GM04504 (cell line): ENCODE results near the gene PDXK.

Experiments used
- DNase-seq: peaks from one replicate; pipeline ENCODE4 v3.0.0-alpha.2; 2012; ENCODE audit warnings: low read depth

The PDXK gene

GRCh38 chr21:43805275-43805800 lies 86.4 kb downstream of the PDXK start:
- no peak for DNase-seq

DNA sequence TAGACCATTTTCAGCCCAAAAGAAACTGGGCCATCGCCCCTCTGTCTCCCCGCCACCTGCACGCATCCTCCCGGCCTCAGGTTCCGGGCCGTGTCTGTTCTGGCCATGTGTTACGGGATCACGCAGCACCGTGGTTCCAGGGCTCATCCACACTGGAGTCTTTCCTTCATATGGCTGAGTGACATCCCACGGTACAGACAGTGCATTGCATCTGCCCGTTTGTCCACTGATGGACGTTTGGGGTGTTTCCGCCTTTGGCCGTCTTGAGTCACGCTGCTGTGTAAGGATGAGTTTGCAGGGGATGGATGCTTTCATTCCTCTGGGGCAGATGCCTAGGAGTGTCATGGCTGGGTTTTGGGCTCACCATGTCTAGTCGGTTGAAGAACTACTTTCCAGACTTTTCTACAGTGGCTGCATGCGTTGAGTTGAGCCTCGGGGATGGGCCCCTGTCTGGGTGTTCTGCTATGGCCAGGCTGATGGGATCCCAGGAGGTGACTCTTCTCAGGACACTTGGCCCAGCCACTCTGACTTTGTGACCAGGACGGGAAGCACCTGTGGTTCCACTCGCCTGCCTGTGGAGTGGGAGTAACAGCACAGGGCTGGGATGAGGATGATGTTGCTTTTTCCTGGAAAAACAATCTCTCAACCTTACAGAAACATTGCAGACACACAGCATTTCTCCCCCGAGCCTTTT lies 87.2 kb downstream of the PDXK start:
- no peak for DNase-seq

DNA sequence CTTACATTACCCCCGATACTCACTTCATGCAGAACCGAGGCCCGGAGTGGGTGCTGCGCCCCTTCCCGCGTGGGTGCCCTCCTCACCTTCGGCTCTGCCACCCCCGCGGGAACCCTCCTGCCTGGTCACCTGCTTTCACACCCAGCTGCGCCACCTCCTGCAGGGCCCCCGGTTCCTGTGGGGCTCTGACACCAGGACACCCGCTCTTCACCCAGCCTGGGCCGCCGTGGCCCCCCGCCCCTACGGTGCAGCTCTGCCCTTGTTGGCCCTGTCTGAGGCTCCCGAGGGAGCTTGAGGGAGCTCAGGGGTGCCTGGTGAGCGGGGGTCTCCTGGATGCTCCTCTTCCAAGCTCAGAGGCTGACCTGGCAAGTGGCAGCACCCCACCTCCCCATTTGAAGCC lies 89.4 kb downstream of the PDXK start:
- DNase-seq, result no peak

- no peak for DNase-seq
Observed at GRCh38 chr21:43808832-43809251, 89.9 kb downstream of the PDXK start.

- DNase-seq, result no peak
Observed at GRCh38 chr21:43809346-43809799, 90.4 kb downstream of the PDXK start.

- no peak for DNase-seq
Observed at GRCh38 chr21:43809853-43810504, 91.0 kb downstream of the PDXK start.

DNA sequence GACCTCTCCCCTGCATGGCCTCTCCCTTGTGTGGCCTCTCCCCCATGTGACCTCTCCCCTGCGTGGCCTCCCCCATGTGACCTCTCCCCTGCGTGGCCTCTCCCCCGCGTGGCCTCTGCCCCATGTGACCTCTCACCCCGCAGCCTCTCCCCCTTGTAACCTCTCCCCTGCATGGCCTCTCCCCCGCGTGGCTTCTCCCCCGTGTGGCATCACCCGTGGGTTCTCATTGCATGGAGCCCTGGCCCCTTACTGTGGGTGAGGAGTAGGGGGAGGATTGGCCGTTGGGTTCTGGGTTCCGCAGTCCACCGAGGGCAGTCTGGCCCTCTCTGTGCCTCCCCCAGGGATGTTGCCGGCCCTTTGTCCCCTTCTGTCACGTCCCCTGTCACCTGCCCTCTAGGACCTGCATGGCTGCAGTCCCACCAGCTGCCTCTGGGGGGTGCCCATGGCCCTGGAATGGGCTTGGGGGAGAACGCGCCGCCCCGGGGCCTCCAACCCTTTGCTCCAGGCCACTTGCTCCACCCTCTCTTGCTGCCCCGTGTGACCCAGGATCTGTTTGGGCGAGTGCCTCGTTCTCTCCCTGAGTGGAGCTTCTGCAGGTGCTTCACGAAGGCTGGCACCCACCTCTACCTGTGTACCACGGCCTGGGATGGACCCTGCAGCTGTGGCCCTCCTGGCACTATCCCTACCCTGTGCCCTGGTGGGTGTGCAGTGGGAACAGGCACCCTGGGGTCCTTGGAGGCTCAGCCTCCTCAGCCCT lies 91.8 kb downstream of the PDXK start:
- peak; percentile 30 for DNase-seq

DNA sequence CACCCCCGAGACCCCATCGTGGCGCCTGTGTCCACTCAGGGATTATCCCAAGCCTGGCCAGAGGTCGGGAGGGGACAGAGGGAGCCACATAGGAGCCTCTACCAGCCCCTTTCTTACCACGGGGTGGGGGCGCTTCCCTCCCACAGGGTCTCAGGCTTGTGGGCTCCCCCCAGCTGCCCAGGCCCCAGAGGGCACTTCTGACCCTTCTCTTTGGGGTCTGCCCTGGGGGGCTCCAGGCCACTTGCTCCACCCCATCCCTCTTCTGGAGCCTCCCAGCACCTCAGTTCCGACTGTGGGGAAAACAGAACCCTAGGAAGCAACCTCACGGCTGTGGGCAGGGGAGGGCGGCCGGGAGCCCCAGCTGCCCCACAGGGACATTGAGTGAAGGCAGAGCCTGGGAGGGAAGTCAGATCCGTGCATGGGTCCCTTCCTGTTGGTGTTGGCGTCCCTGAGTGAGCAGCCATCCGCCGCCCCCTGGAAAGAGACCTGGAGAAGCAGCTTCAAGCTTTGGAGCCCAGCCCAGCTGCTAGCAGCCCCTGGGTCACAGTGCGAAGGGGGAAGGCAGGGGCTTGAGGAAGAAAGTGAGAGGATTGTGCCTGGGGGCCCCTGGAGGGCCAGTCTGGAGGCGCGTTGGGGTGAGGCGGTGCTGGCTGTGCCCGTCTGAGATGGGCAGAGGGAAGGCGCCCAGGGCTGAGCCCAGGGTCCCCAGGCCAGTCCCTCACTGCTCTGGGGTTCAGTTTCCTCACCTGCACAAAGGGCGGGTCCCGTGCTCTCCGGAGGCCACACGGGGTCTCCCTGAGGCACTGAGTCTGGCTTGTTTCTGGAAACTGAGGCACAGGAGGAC lies 92.6 kb downstream of the PDXK start:
- no peak for DNase-seq
